H1 (cell line): ENCODE data around the gene TRIM9. TPM values are rescaled to one million over a fixed set of nuclear protein-coding genes. Genes with fewer than 3 reads are reported as not detected.

Source experiments
- CTCF ChIA-PET: fragments of 300-600 bp; sonication (Branson Sonifier 250); formaldehyde crosslinking; loops from one replicate; lab custom pipeline; 2021; ENCODE audit not compliant: partially characterized antibody; lab: Charles Lee
- POLR2A ChIA-PET: fragments of 300-600 bp; sonication (Branson Sonifier 250); formaldehyde crosslinking; loops from one replicate; lab custom pipeline; 2021; ENCODE audit warnings: inconsistent platforms; ENCODE audit not compliant: partially characterized antibody; lab: Charles Lee
- DNase-seq, 2 experiments: peaks; one replicate each; pipeline versions ENCODE4 v3.0.0 to v3.0.0-alpha.2; 2010 to 2022; ENCODE audit warnings: low spot score in 2 of 2, low read depth in 1 of 2, mixed read lengths in 1 of 2
- FAIRE-seq: peaks from 2 replicates; lab custom pipeline; 2011; peaks lifted over from hg19 to GRCh38; lab: Jason Lieb, UNC
- H2AFZ ChIP-seq: 2 replicates; pipeline ENCODE4 v1.8.1; 2012; ENCODE audit warnings: low read length, inconsistent platforms
- H2AK5ac ChIP-seq: 2 replicates; pipeline ENCODE4 v1.6.1; 2013; ENCODE audit warnings: low read depth, low read length
- H2BK120ac ChIP-seq: replicated peaks from 2 replicates; pipeline ENCODE3; 2013; ENCODE audit warnings: low read depth, low read length, inconsistent platforms
- H2BK12ac ChIP-seq: 2 replicates; pipeline ENCODE4 v1.6.1; 2013; ENCODE audit warnings: low read depth, low read length
- H2BK15ac ChIP-seq: 2 replicates; pipeline ENCODE4 v1.6.1; 2013; ENCODE audit warnings: low read length
- H2BK20ac ChIP-seq: 2 replicates; pipeline ENCODE4 v1.6.1; 2013; ENCODE audit warnings: low read length
- H2BK5ac ChIP-seq: 2 replicates; pipeline ENCODE4 v1.6.1; 2013; ENCODE audit warnings: low read depth, low read length
- H3K14ac ChIP-seq: 2 replicates; pipeline ENCODE4 v1.6.1; 2013; ENCODE audit warnings: inconsistent platforms; ENCODE audit not compliant: insufficient read length
- H3K18ac ChIP-seq: 2 replicates; pipeline ENCODE4 v1.6.1; 2013; ENCODE audit warnings: low read length; ENCODE audit errors: extremely low read depth
- H3K23ac ChIP-seq: 2 replicates; pipeline ENCODE4 v1.6.1; 2013; ENCODE audit warnings: inconsistent platforms; ENCODE audit not compliant: insufficient read length
- H3K23me2 ChIP-seq: 2 replicates; pipeline ENCODE4 v1.6.1; 2013; ENCODE audit warnings: low read depth, low read length
- H3K27ac ChIP-seq: 2 replicates; pipeline ENCODE4 v1.6.1; 2011; ENCODE audit warnings: low read depth, low read length, inconsistent platforms
- H3K27me3 ChIP-seq, 4 experiments: replicated peaks in 1 of 4; 1 replicate in 1 of 4; 2 replicates in 3 of 4; pipeline versions ENCODE4 v1.6.1 to v1.8.1; 2011 to 2013; ENCODE audit warnings: low read length in 3 of 4, mild to moderate bottlenecking in 3 of 4, inconsistent platforms in 2 of 4, mixed read lengths in 2 of 4, moderate library complexity in 1 of 4; ENCODE audit not compliant: control insufficient read depth in 3 of 4, insufficient read depth in 3 of 4; ENCODE audit errors: extremely low read depth in 1 of 4
- H3K36me3 ChIP-seq, 4 experiments: 2 replicates each; pipeline versions ENCODE4 v1.6.1 to v1.8.1; 2011 to 2013; ENCODE audit warnings: mild to moderate bottlenecking in 4 of 4, low read length in 3 of 4, moderate library complexity in 2 of 4, control low read depth in 1 of 4, inconsistent platforms in 1 of 4; ENCODE audit not compliant: insufficient read depth in 4 of 4, control insufficient read depth in 2 of 4
- H3K4ac ChIP-seq: replicated peaks from 2 replicates; pipeline ENCODE3; 2013; ENCODE audit warnings: low read length, low read depth, mixed read lengths, inconsistent platforms; ENCODE audit not compliant: insufficient read length
- H3K4me1 ChIP-seq, 4 experiments: replicated peaks in 1 of 4; 1 replicate in 1 of 4; 2 replicates in 3 of 4; pipeline versions ENCODE4 v1.6.1 to v1.8.1; 2011 to 2013; ENCODE audit warnings: low read length in 3 of 4, inconsistent platforms in 2 of 4, mixed read lengths in 1 of 4; ENCODE audit not compliant: insufficient read depth in 4 of 4, control insufficient read depth in 3 of 4
- H3K4me2 ChIP-seq, 2 experiments: 2 replicates each; pipeline versions ENCODE4 v1.6.1 to v1.8.1; 2011 to 2013; ENCODE audit warnings: low read depth in 2 of 2, low read length in 2 of 2, control low read depth in 1 of 2, inconsistent platforms in 1 of 2, mild to moderate bottlenecking in 1 of 2; ENCODE audit not compliant: insufficient read depth in 1 of 2
- H3K4me3 ChIP-seq, 4 experiments: fragments of 200-600, 300-600 bp in 1 of 4; sonication (generic), shearing (Covaris generic), sonication (Bioruptor Twin) in 1 of 4; 2 replicates each; pipeline versions ENCODE4 v1.5.1 to v1.8.1; 2011 to 2016; ENCODE audit warnings: low read length in 4 of 4, low read depth in 3 of 4, control low read depth in 2 of 4, inconsistent platforms in 2 of 4, mild to moderate bottlenecking in 2 of 4, mixed read lengths in 1 of 4, moderate library complexity in 1 of 4; ENCODE audit not compliant: insufficient read depth in 2 of 4; ENCODE audit errors: extremely low read depth in 1 of 4
- H3K56ac ChIP-seq: replicated peaks from 2 replicates; pipeline ENCODE3; 2013; ENCODE audit warnings: low read depth, mild to moderate bottlenecking, mixed read lengths, low read length, inconsistent platforms; ENCODE audit not compliant: insufficient read length
- H3K79me1 ChIP-seq: 2 replicates; pipeline ENCODE4 v1.6.1; 2013; ENCODE audit warnings: low read depth, low read length, control low read depth
- H3K79me2 ChIP-seq, 2 experiments: 2 replicates each; pipeline versions ENCODE4 v1.6.1 to v1.8.1; 2012 to 2013; ENCODE audit warnings: low read length in 2 of 2, mild to moderate bottlenecking in 2 of 2, inconsistent platforms in 1 of 2; ENCODE audit not compliant: insufficient read depth in 2 of 2, control insufficient read depth in 1 of 2
- H3K9ac ChIP-seq, 4 experiments: replicated peaks in 1 of 4; 1 replicate in 1 of 4; 2 replicates in 3 of 4; pipeline versions ENCODE4 v1.6.1 to v1.8.1; 2011 to 2013; ENCODE audit warnings: low read depth in 3 of 4, low read length in 3 of 4, control low read depth in 2 of 4, mild to moderate bottlenecking in 2 of 4, moderate library complexity in 2 of 4, inconsistent platforms in 1 of 4; ENCODE audit errors: extremely low read depth in 1 of 4
- H3K9me3 ChIP-seq, 2 experiments: 2 replicates each; pipeline versions ENCODE4 v1.6.1 to v1.8.1; 2012 to 2013; ENCODE audit warnings: mild to moderate bottlenecking in 2 of 2, moderate library complexity in 2 of 2, control low read depth in 1 of 2, inconsistent platforms in 1 of 2, low read depth in 1 of 2, low read length in 1 of 2, mixed read lengths in 1 of 2; ENCODE audit not compliant: insufficient read depth in 2 of 2
- H4K20me1 ChIP-seq, 2 experiments: replicated peaks in 1 of 2; 2 replicates each; pipeline versions ENCODE3 to v1.8.1; 2011 to 2013; ENCODE audit warnings: inconsistent platforms in 2 of 2, low read length in 2 of 2, mild to moderate bottlenecking in 1 of 2; ENCODE audit not compliant: insufficient read depth in 2 of 2, control insufficient read depth in 1 of 2
- H4K5ac ChIP-seq: 2 replicates; pipeline ENCODE4 v1.6.1; 2013; ENCODE audit warnings: low read length, low read depth, mixed read lengths, inconsistent platforms; ENCODE audit not compliant: insufficient read length
- H4K8ac ChIP-seq: 2 replicates; pipeline ENCODE4 v1.8.0; 2013; ENCODE audit warnings: mild to moderate bottlenecking, moderate library complexity, low read length, inconsistent platforms; ENCODE audit not compliant: insufficient read depth; ENCODE audit errors: extremely low read depth
- H4K91ac ChIP-seq: replicated peaks from 2 replicates; pipeline ENCODE3; 2013; ENCODE audit warnings: low read length, mixed read lengths, inconsistent platforms; ENCODE audit not compliant: insufficient read length
- ASH2L ChIP-seq: fragments of 200-600, 300-600 bp; sonication (generic); IDR thresholded peaks from one replicate; pipeline ENCODE4 v1.7.1; 2017; ENCODE audit warnings: low read length
- CEBPB ChIP-seq: IDR thresholded peaks from 2 replicates; pipeline ENCODE4 v1.6.1; 2012; ENCODE audit warnings: low read depth, low read length
- CREB1 ChIP-seq: IDR thresholded peaks from 2 replicates; pipeline ENCODE4 v1.6.1; 2012; ENCODE audit warnings: inconsistent platforms
- EP300 ChIP-seq, 2 experiments: IDR thresholded peaks; 1 replicate in 1 of 2; 2 replicates in 1 of 2; pipeline ENCODE4 v1.6.1; 2011 to 2012; ENCODE audit warnings: low read depth in 2 of 2, low read length in 2 of 2, mild to moderate bottlenecking in 2 of 2, borderline replicate concordance in 1 of 2, inconsistent platforms in 1 of 2, moderate library complexity in 1 of 2
- JUN ChIP-seq: IDR thresholded peaks from 2 replicates; pipeline ENCODE4 v1.6.1; 2011; ENCODE audit warnings: low read depth, mild to moderate bottlenecking, improper control_type of control experiment, low read length
- KDM1A ChIP-seq: fragments of 200-600, 300-600 bp; sonication (generic); IDR thresholded peaks from 2 replicates; pipeline ENCODE4 v1.7.1; 2016; ENCODE audit warnings: mild to moderate bottlenecking, low read length, borderline replicate concordance
- KDM5A ChIP-seq: fragments of 200-600 bp; IDR thresholded peaks from 2 replicates; pipeline ENCODE4 v1.7.1; 2012; ENCODE audit warnings: mild to moderate bottlenecking, low read length, inconsistent platforms, mixed read lengths
- MAX ChIP-seq: IDR thresholded peaks from 2 replicates; pipeline ENCODE4 v1.6.1; 2012; ENCODE audit warnings: inconsistent platforms
- PHF8 ChIP-seq: fragments of 200-600 bp; sonication (generic); conservative IDR thresholded peaks from 2 replicates; pipeline ENCODE4 v1.7.1; 2012; ENCODE audit warnings: low read depth, mild to moderate bottlenecking, inconsistent platforms, low read length, moderate library complexity
- POLR2A ChIP-seq, 2 experiments: IDR thresholded peaks; 1 replicate in 1 of 2; 2 replicates in 1 of 2; pipeline ENCODE4 v1.6.1; 2011; ENCODE audit warnings: low read depth in 2 of 2, low read length in 2 of 2, mild to moderate bottlenecking in 2 of 2; ENCODE audit errors: control extremely low read depth in 1 of 2
- RAD21 ChIP-seq, 2 experiments: IDR thresholded peaks in 1 of 2; conservative IDR thresholded peaks in 1 of 2; 2 replicates each; pipeline ENCODE4 v1.6.1; 2011; ENCODE audit warnings: low read depth in 2 of 2, low read length in 2 of 2, improper control_type of control experiment in 1 of 2, inconsistent platforms in 1 of 2, mild to moderate bottlenecking in 1 of 2, moderate library complexity in 1 of 2
- RFX5 ChIP-seq: IDR thresholded peaks from 2 replicates; pipeline ENCODE4 v1.6.1; 2011; ENCODE audit warnings: low read depth, low read length, improper control_type of control experiment, borderline replicate concordance
- SP4 ChIP-seq: IDR thresholded peaks from 2 replicates; pipeline ENCODE4 v1.6.1; 2012; ENCODE audit warnings: low read length, inconsistent platforms
- TAF7 ChIP-seq: optimal IDR thresholded peaks from 2 replicates; pipeline ENCODE3; 2011; ENCODE audit warnings: low read depth, mild to moderate bottlenecking, inconsistent platforms, low read length, moderate library complexity, borderline replicate concordance
- TEAD4 ChIP-seq: IDR thresholded peaks from 2 replicates; pipeline ENCODE4 v1.6.1; 2012; ENCODE audit warnings: low read depth, low read length, inconsistent platforms, mixed read lengths
- ZNF274 ChIP-seq: IDR thresholded peaks from 2 replicates; pipeline ENCODE4 v1.7.0; 2012; ENCODE audit warnings: low read length, borderline replicate concordance; ENCODE audit errors: extremely low read depth
- WGBS, 2 experiments: shearing (Covaris generic) in 1 of 2; methylation state at CpG; one replicate each; pipeline versions ENCODE4 v1.1.6 to v1.1.7; 2013 to 2015; ENCODE audit warnings: low lambda C conversion rate in 2 of 2, mixed read lengths in 2 of 2, inconsistent platforms in 1 of 2, low coverage in 1 of 2, missing lambda C conversion rate in 1 of 2; ENCODE audit not compliant: insufficient replicate concordance in 2 of 2, insufficient coverage in 1 of 2, insufficient read length in 1 of 2; ENCODE audit errors: extremely low coverage in 1 of 2, missing lambda C conversion rate in 1 of 2; 5-methylcytosine and 5-hydroxymethylcytosine counted together
- polyA plus RNA-seq, 7 experiments: library from polyadenylated mRNA; depleted of rRNA in 3 of 7; stranded (reverse) in 5 of 7; unstranded in 2 of 7; fragments of >200 nt in 5 of 7; fragments of 200-250 nt in 2 of 7; gene quantifications; 1 replicate in 5 of 7; 2 replicates in 1 of 7; 4 replicates in 1 of 7; pipeline versions ENCODE4 v1.2.1 to v1.2.3, GENCODE V29; 2011 to 2013; ENCODE audit warnings: missing spikeins in 2 of 7, mixed read lengths in 2 of 7
- total RNA-seq: library from RNA; stranded (reverse); fragmentation: NEBNext Ultra II Directional; extraction: Animal tissue kit (Norgen Biotek cat#: 25700); gene quantifications from 2 replicates; pipeline ENCODE4 v1.2.1, GENCODE V29; 2021

The TRIM9 gene
- total and polyA plus RNA-seq, 2 of the 8 experiments (the other 6 are each of a cell fraction or from before 2014, with no cell fraction given), result 2.7 to 5.4 TPM

- POLR2A ChIA-PET, result no interaction called here
- Histone ChIP-seq H3K4me3 (no peak overlapping the region), H2AFZ (no peak overlapping the region), H4K8ac (no peak overlapping the region), H2AK5ac (no peak overlapping the region), H3K9me3 (no peaks in the 10 kb centered on the region), H3K4me1 (no peaks in the 10 kb centered on the region), H3K9ac (no peak overlapping the region), H3K79me1 (no peaks in the 10 kb centered on the region), H3K23ac (no peak overlapping the region), H4K20me1 (no peaks in the 10 kb centered on the region), H4K91ac (no peak overlapping the region), H2BK15ac (no peak overlapping the region), H4K5ac (no peak overlapping the region), H3K4ac (no peak overlapping the region), H3K27ac (no peak overlapping the region), H2BK20ac (no peak overlapping the region), H2BK120ac (no peak overlapping the region), H3K27me3 (no peaks in the 10 kb centered on the region), H3K18ac (no peak overlapping the region), H3K14ac (no peak overlapping the region), H2BK5ac (no peak overlapping the region), H3K4me2 (no peak overlapping the region), H3K36me3 (no peaks in the 10 kb centered on the region), H2BK12ac (no peak overlapping the region), H3K56ac (no peak overlapping the region), H3K23me2 (no peaks in the 10 kb centered on the region), H3K79me2 (no peaks in the 10 kb centered on the region)
- DNase-seq, result no peak
- CTCF ChIA-PET, result no interaction called here
- WGBS, 2 experiments, result 86% methylated on average over 3 of the region's 3 CpGs; no CpG with 5 or more reads in 1 of the 2 experiments
- no peak for FAIRE-seq
- TF ChIP-seq KDM5A, result no peak
- no peak for TF ChIP-seq CEBPB
- TF ChIP-seq POLR2A (IDR thresholded peaks at IDR 0.05; ENCODE audit: control extremely low read depth in 1 of 2, low read depth in 2 of 2, low read length in 2 of 2), result no peak
- TF ChIP-seq TEAD4, result no peak
- no peak for TF ChIP-seq PHF8
- TF ChIP-seq SP4, result no peak
- TF ChIP-seq ZNF274, result no peak
- no peak for TF ChIP-seq ASH2L
- no peak for TF ChIP-seq RFX5
- no peak for TF ChIP-seq RAD21 (IDR thresholded peaks at IDR 0.05 in 1 of 2, conservative IDR thresholded peaks at IDR 0.05 in 1 of 2; ENCODE audit: low read depth in 2 of 2, low read length in 2 of 2)
- no peak for TF ChIP-seq EP300 (IDR thresholded peaks at IDR 0.05; ENCODE audit: borderline replicate concordance in 1 of 2, low read depth in 2 of 2, low read length in 2 of 2)
- TF ChIP-seq CREB1, result no peak
- TF ChIP-seq JUN, result no peak
- no peak for TF ChIP-seq MAX
- TF ChIP-seq KDM1A, result no peak
- no peak for TF ChIP-seq TAF7
Measured at GRCh38 chr14:51080645-51081044, 14.3 kb downstream of the TRIM9 start.
